Heart left ventricle (tissue), 16 donors: Measurements from ENCODE around the gene CLDN14. TPM values are rescaled to one million over a fixed set of nuclear protein-coding genes. Genes with fewer than 3 reads are reported as not detected.

Source experiments
- ATAC-seq, 4 donors: fragments of 200-7000 bp; cut with Tn5 transposase; one replicate each; pipeline ENCODE4 v1.9.1; 2020 to 2022; ENCODE audit warnings: moderate library complexity in 4 of 4, mild to moderate bottlenecking in 3 of 4, moderate number of reproducible peaks in 1 of 4
- DNase-seq, 5 donors: peaks; one replicate each; pipeline ENCODE4 v3.0.0-alpha.2; 2020
- H3K27ac ChIP-seq, 12 donors: fragments of 200-600 bp; sonication (generic) in 4 of 12; one replicate each; pipeline versions ENCODE4 v1.5.0 to v1.8.0; 2016 to 2022; ENCODE audit warnings: mild to moderate bottlenecking in 2 of 12
- H3K27me3 ChIP-seq, 9 donors: fragments of 200-600 bp; sonication (generic) in 2 of 9; one replicate each; pipeline versions ENCODE4 v1.5.1 to v1.8.0; 2016 to 2022; ENCODE audit warnings: mild to moderate bottlenecking in 3 of 9
- H3K36me3 ChIP-seq, 9 donors: fragments of 200-600 bp; sonication (generic) in 2 of 9; one replicate each; pipeline versions ENCODE4 v1.5.0 to v1.8.0; 2018 to 2022; ENCODE audit warnings: mild to moderate bottlenecking in 2 of 9
- H3K4me1 ChIP-seq, 12 donors: fragments of 200-600 bp; sonication (generic) in 4 of 12; one replicate each; pipeline versions ENCODE4 v1.5.0 to v1.8.0; 2016 to 2022; ENCODE audit warnings: mild to moderate bottlenecking in 3 of 12
- H3K4me3 ChIP-seq, 12 donors: fragments of 200-600 bp; sonication (generic) in 4 of 12; one replicate each; pipeline versions ENCODE4 v1.5.0 to v1.8.0; 2017 to 2022; ENCODE audit warnings: mild to moderate bottlenecking in 9 of 12, moderate library complexity in 4 of 12
- H3K9me3 ChIP-seq, 12 donors: fragments of 200-600 bp; sonication (generic) in 4 of 12; one replicate each; pipeline versions ENCODE4 v1.5.0 to v1.8.0; 2016 to 2022; ENCODE audit warnings: mild to moderate bottlenecking in 1 of 12
- CTCF ChIP-seq, 12 donors: fragments of 200-600 bp; sonication (generic) in 4 of 12; IDR thresholded peaks; one replicate each; pipeline versions ENCODE4 v1.5.0 to v1.8.0; 2018 to 2022; ENCODE audit warnings: antibody characterized with exemption in 12 of 12, mild to moderate bottlenecking in 5 of 12
- POLR2A ChIP-seq, 2 donors: fragments of 450-650 bp; IDR thresholded peaks; one replicate each; pipeline ENCODE4 v1.6.1; 2017; ENCODE audit warnings: antibody characterized with exemption in 2 of 2, mild to moderate bottlenecking in 2 of 2, moderate library complexity in 2 of 2
- WGBS, 4 donors: extraction: QIAGEN DNeasy Blood & Tissue Kit in 2 of 4; methylation state at CpG; one replicate each; pipeline versions ENCODE4 v1.1.5 to v1.1.7; 2013 to 2018; 5-methylcytosine and 5-hydroxymethylcytosine counted together
- intact Hi-C, 10 donors: fragments of 100-400 bp; cut with DNase I; formaldehyde crosslinking; loops; one replicate each; pipeline versions ENCODE4 v1.11.1 to v1.14.2; 2022
- polyA plus RNA-seq, 2 donors: library from polyadenylated mRNA; stranded (reverse); fragments of 200-250 nt; gene quantifications; one replicate each; pipeline ENCODE4 v1.2.3, GENCODE V29; 2013
- total RNA-seq, 9 donors: library from RNA; depleted of rRNA in 2 of 9; stranded (reverse); fragments of >200 nt in 2 of 9; fragmentation: NEBNext Ultra II Directional in 3 of 9; extraction: Animal tissue kit (Norgen Biotek cat#: 25700) in 3 of 9; gene quantifications; one replicate each; pipeline versions ENCODE4 v1.1.0 to v1.2.4, GENCODE V29; 2016 to 2023
- donor health status: ischemic (EF 13 %, LVEDD 7.1; RV severe dilation, severe dysfunction).
- donor health status: healthy with polysubstance abuse.
- donor health status: DM: no; HTN: yes; CAD: no.
- donor health status: DM: no; HTN: no; CAD: no.
- donor health status: ischemic (EF 25% LVEDD 6.9; RV normal size, moderate dysfunction).
- donor health status: ischemic (EF 25% LVEDD 5.7; RV mildly dilated, moderate dysfunction).
- donor health status: healthy.
- donor health status: DM: yes; HTN: yes; CAD: no.
- donor health status: ischemic (EF 35%, LVEDD 5.7; RV mildly dilated, moderate dysfunction).
- donor health status: nonischemic (EF 11% LVEDD 7.7; RV severe dilation, severe dysfunction).
- donor health status: DM: yes; HTN: yes; CAD: no.
- donor health status: PGD.
- donor health status: ischemic (EF 29% LVEDD 5.4; RV normal size, mild dysfunction).
- donor health status: nonischemic (EF 23%, LVEDD 6.1; RV moderate dilation, normal function).

The CLDN14 gene
- total and polyA plus RNA-seq, 11 donors, result not detected

GRCh38 chr21:36412916-36413315 is 67.0 kb downstream of the CLDN14 start:
- TF ChIP-seq CTCF (IDR thresholded peaks at IDR 0.05) (no peak), POLR2A (IDR thresholded peaks at IDR 0.05) (no peak)
- Histone ChIP-seq H3K27me3 (no peaks in the 10 kb centered on the region), H3K36me3 (peaks cover 0 to 20% (median 3%) of the 10 kb centered on the region in 9 donors), H3K27ac (no peak overlapping the region), H3K4me1 (no peaks in the 10 kb centered on the region), H3K9me3 (no peaks in the 10 kb centered on the region), H3K4me3 (no peak overlapping the region)
- intact Hi-C loops, result no loop called here
- WGBS, 4 donors, result 94 to 97% (median 96%) methylated on average over 9 to 11 of the region's 11 CpGs
- ATAC-seq (no peak), DNase-seq (peak in 1 of 5 donors; percentile 59)

- peaks cover 0 to 15% (median 2%) of the 10 kb centered on the region in 9 donors for H3K36me3 ChIP-seq
- peak in 1 of 5 donors; percentile 11 for DNase-seq
- no peak overlapping the region for H3K4me3 ChIP-seq
- no peak overlapping the region for H3K27ac ChIP-seq
- no peaks in the 10 kb centered on the region for H3K27me3 ChIP-seq
- H3K4me1 ChIP-seq, result no peaks in the 10 kb centered on the region
- WGBS, 4 donors, result 96 to 99% (median 97%) methylated on average over 10 of the region's 10 CpGs
- no peaks in the 10 kb centered on the region for H3K9me3 ChIP-seq
- TF ChIP-seq POLR2A (IDR thresholded peaks at IDR 0.05) (no peak), CTCF (IDR thresholded peaks at IDR 0.05) (no peak)
- intact Hi-C loops, result no loop called here
- ATAC-seq, result no peak
Observed at GRCh38 chr21:36411301-36411700, 68.6 kb downstream of the CLDN14 start.

Other genes with a start within 250 kb of the CLDN14 start
- gene MORC3, start 159.9 kb downstream of the CLDN14 start, total RNA-seq, result 10 to 100 TPM; 15.0 to 21.3 (median 18.8) TPM
- 10 to 100 TPM in 1 of 2 donors, 1 to 10 TPM in 1; 9.0 to 11.1 TPM for gene MORC3, start 159.9 kb downstream of the CLDN14 start, polyA plus RNA-seq
- 1 to 10 TPM in 2 of 9 donors, under 1 TPM in 7; 0.12 to 1.9 (median 0.56) TPM for gene CHAF1B, start 94.7 kb downstream of the CLDN14 start, total RNA-seq
- under 1 TPM; 0.23 to 0.54 TPM for gene CHAF1B, start 94.7 kb downstream of the CLDN14 start, polyA plus RNA-seq
- gene SIM2, start 219.0 kb upstream of the CLDN14 start, total RNA-seq, result under 1 TPM in 2 of 9 donors, not detected in 7; 0.15 to 0.88 TPM
- gene SIM2, start 219.0 kb upstream of the CLDN14 start, polyA plus RNA-seq, result under 1 TPM in 1 of 2 donors, not detected in 1; 0.01 TPM